ENCODE results near the gene TAS2R31.
"Not testable (repeated sequence)": the region's sequence is repeated elsewhere in the genome, so short reads cannot be mapped to it uniquely, and the experiment has no call there.

The TAS2R31 gene, protein sequence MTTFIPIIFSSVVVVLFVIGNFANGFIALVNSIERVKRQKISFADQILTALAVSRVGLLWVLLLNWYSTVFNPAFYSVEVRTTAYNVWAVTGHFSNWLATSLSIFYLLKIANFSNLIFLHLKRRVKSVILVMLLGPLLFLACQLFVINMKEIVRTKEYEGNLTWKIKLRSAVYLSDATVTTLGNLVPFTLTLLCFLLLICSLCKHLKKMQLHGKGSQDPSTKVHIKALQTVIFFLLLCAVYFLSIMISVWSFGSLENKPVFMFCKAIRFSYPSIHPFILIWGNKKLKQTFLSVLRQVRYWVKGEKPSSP

DNA sequence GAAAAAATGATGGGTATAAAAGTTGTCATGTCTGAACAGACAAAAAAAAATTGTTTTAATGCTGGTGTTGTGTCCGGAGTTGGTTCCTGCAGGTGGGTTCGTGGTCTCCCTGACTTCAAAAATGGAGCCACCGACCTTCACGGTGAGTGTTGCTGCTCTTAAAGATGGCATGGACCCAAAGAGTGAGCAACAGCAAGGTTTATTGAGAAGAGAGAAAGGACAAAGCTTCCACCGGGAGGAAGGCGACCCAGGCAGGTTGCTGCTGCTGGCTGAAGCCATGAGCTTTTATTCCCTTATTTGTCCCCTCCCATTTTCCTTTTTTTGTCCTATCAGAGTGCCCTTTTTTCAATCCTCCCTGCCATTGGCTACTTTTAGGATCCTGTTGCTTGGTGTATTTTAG lies at the start of gene TAS2R31:
TSS of gene TAS2R31 (minus strand) at position 101 of the 400 bp plus-strand sequence. CDS start at position 29, 72 bp downstream.
- no peak for DNase-seq

DNA sequence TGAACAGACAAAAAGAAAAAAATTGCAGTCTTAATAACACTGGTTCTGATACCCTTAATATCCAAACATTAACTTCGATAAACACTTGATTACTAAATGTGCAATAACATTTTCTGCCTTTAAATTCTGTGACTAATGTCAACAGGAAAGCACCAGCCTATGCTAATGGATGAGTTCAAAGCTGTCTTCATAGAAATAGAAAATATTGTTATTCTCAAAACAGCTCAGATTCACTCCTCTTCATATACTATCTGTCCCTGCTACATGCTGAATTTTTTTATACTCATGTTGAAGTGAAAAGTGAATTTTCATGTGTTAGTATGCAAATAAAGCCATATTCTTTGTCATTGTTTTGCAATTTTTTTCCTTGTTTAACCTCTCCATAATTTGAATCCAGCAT lies 47.0 kb upstream of the TAS2R31 start:
- no peak for DNase-seq

DNA sequence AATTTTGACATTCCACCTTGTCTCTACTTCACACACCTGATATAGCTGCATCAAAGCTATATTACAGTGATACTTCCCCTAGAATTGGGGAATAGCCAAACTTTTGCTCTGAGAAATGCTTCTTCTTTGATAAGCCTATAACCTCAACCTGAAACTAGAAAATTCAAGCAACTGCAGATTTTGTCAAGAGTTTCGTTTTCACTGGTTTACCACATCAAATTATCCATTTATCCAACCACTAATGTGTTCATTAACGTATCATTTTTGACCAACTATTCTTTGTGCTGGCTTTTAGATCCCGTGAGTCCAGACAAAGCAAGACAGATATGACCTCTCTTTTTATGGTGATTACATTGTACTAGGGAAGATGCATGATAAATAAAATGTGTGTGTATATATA lies 44.4 kb upstream of the TAS2R31 start:
- no peak for DNase-seq

DNA sequence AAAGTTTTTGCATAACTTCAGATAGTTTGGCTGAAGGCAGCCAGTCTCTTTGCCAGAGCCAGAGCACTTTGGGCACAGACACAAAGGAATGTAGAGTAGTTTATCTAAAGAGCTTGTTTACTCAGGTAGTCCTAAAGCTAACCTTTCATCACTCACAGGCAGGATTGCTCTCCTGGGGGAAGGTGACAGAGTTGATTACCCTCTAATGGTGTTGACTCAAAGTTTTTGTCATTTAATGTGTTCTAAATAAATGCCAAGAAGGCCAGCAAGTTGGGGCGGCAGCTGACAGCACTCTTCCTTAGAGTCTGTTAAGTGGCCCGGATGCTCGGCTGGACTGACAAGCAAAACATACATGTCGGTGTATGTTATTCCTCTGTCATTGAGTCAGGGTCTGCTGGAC lies 40.2 kb upstream of the TAS2R31 start:
- DNase-seq, result no peak

DNA sequence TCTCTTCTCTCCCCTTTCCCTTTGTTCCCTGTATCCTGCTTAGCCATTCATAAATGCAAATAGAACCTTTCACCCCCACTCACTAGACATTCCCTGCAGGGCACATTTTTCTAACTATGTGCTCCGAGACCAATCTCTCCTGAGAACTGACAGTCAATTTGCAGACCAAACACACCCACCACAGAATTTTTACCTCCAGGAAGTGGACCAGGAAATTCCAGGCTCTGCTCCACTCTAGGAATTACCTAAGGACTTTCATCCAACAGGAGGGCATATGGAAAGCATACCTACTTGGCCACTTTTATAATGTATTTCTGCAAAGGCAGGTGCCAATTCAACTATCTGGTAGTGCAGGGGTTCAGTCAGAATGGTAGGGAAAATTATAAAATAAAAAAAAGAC lies 39.8 kb upstream of the TAS2R31 start:
- DNase-seq, result no peak

DNA sequence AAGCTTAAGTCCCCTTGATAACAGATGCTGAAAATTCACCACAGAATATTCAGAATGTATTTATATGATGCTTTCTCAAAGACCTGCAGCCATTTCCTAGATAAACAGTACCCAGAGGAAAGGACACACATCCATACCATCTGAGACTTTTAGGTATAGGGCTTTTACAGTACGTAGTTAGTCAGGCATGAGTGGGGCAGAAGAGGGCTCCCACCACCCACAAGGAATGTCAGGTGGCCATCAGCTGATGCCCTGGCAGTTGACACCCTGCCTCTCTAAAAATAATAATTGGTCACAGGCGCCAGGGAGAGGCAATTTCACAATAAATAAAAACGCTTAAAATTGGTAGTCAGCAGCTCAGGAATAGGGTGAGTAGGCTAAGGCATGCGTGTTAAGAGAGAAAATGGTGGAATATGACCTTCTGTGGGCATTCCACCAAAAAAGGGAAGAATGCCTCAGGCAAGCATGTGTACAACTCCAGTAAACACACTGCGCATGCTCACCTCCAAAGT lies 38.7 kb upstream of the TAS2R31 start:
- no peak for DNase-seq

DNA sequence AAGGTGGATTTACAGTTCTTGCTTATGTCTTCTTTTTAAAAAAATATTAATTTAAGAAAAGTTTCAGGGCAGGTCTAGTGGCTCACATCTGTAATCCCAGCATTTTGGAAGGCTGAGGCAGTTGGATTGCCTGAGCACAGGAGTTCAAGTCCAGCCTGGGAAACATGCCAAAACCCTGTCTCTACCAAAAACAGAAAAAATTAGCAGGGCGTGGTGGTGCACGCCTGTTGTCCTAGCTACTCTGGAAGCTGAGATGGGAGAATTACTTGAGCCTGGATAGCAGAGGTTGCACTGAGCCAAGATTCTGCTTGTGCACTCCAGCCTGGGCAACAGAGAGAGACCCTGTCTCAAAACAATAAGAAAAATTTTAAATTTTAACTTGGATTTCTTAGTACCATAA lies 36.3 kb upstream of the TAS2R31 start:
- DNase-seq, result no peak

DNA sequence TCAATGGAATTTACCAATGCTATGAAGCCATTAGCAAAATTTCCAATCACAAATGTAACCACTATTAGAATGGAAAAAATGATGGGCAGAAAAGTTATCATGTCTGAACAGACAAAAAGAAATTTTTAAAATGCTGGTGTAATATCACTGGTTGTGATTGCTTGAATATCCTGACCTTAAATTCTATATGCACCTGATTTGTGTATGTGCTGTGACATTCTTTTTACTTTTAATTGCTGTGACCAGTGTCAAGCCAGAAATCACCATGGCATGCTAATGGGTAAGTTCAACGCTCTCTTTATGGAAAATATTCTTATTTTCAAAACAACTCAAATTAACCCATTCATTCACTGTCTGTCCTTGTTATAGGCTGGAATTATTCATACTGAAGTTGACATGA lies 31.0 kb upstream of the TAS2R31 start, which contains the start of gene TAS2R46:
TSS of gene TAS2R46 (minus strand) at position 101 of the 400 bp plus-strand sequence. CDS start at position 101, 0 bp downstream.
- not testable (repeated sequence) for DNase-seq

DNA sequence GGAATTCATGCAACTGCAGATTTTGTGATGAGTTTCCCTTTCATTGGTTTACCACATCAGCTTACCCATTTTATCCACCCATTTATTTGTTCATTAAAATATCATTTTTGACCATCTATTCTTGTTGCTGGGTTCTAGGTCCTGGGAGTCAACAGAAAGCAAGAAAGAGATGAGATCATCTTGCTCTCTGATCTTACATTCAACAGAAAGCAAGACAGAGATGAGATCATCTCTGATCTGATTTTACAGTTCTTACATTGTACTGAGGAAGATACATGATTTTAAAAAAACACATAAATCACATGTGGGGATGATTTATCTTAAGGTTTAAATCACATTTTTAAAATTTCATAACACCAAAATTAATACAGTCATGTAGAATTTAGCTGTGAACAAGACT lies 28.6 kb upstream of the TAS2R31 start:
- DNase-seq, result no peak

DNA sequence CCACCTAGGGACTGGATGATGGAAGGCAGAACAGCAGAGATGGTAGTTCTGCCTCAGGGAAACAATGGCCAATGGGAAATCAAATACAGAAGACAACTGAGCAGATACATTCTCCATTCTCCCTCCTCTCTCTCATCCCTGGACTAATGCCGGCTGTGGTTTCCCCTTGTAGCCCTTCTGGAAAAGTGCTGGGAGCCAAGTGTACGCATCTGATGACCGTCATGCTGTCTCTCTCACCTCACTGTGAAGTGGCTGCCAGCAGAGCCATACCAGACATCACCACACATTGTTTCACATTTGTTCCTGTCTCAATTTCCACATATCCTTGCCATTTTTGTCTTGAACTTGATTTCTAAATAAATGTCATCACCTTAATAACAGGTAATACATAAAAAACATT lies 27.8 kb upstream of the TAS2R31 start:
- no peak for DNase-seq

DNA sequence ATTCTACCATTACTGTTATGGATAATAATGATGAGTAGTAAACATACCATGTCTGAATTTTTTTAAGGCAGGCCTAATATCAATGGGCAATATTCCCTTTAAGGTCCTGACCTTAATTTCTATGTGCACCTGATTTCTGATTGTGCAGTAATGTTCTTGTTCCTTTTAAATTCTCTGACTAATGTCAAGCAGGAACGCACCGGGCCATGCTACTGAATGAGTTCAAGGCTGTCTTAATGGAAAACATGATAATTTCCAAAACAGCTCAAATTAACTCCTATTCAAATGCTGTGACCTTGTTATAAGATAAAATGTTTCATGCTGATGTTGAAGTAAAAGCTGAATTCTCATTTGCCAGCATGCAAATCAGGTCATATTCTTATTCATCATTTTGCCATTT lies 24.1 kb upstream of the TAS2R31 start:
- no peak for DNase-seq

DNA sequence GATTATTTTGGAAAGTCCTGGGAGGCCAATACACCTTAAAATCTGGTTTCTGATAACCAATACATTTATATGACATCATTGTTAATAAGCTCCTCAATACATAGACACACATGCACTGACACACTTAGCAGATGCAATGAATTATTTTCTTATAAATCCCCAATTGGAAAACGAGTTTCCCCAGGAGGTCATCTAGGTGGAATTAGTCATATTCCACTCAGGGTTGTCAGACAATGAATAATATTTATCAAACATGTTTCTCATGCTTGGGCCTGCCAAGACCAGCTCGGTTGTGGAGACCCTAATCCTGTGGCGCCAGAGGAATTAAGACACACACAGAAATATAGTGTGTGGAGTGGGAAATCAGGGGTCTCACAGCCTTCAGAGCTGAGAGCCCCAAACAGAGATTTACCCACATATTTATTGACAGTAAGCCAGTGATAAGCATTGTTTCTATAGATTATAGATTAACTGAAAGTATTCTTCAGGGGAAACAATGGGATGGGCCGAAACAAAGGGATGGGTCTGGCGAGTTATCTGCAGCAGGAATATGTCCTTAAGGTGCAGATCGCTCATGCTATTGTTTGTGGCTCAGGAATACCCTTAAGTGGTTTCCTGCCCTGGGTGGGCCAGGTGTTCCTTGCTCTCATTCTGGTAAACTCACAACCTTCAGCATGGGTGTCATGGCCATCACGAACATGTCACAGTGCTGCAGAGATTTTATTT lies 18.8 kb upstream of the TAS2R31 start:
- DNase-seq, result not testable (repeated sequence)

DNA sequence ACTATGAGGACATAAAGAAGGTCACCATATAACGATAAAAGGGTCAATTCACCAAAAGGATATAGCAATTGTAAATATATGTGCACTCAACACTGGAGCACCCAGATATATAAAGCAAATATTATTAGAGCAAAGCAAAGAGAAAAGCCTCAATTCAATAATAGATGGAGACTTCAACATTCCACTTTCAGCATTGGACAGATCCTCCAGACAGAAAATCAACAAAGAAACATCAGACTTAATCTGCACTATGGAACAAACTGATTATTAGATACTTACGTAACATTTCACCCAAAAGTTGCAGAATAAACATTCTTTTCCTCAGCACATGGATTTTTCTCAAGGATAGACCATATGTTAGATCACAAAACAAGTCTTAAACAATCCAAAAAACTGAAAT lies 10.2 kb upstream of the TAS2R31 start:
- not testable (repeated sequence) for DNase-seq

DNA sequence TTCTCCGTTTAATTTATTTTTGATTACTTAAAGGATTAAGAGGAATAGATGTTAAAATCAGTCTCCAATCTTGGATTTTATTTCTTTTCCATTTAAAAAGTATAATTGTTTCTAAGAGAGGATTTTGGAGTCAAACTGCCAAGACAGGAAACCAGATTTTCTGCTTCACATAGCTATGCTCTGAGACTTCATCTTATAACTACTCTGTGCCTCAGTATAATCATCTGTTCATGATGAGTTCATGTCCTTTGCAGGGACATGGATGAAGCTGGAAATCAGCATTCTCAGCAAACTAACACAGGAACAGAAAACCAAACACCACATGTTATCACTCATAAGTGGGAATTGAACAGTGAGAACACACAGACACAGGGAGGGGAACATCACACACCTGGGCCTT lies 9.0 kb upstream of the TAS2R31 start:
- DNase-seq, result no peak

DNA sequence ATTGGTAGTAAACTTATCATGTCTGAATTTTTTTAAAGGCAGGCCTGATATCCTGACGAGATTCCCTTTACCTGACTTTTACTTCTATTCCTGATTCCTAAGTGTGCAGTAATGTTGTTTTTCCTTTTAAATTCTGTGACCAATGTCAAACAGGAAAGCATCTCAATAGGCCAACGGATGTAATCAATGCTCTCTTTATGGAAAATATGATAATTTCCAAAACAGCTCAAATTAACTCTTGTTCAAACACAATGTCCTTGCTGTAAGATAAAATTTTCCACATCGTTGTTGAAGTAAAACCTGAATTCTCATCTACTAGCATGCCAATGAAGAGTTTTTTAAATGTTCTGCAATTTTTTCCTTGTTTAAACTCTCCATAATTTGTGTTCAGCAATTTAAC lies 8.0 kb upstream of the TAS2R31 start:
- DNase-seq, result no peak

DNA sequence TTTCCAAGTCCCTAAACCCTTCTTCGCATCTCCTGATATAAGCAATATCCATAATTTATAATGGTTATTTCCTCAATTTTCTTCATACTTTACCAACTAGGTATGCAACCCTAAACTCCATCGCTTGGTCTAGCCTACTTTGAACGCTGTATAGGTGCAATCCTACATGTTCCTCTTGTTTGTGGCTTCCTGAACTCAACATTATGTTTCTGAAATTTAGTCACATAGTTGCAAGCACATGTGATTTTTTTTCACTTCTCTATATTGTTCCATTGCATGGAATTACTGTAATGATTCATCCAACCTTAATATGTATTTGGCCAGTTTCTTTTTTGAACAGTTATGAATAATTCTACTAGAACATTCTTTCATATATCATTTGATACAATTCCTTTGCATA lies 2.8 kb upstream of the TAS2R31 start:
- DNase-seq, result not testable (repeated sequence)

DNA sequence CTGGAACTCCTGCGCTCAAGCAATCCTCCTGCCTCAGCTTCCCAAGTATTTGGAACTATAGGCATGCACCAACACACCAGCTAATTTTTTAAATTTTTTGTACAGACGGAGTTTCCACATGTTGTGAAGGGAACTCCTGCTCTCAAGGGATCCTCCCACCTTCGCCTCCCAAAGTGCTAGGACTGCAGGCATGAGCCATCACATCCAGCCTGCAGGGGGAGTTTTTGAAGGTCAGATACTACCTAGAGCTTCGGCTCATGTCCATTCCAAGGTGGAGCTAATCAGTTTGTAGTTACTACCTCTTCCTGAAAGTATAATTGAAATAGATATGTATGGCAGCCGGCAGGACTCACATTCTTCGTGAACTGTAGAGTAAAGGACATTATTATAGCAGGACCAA lies 5.1 kb downstream of the TAS2R31 start:
- DNase-seq, result no peak

DNA sequence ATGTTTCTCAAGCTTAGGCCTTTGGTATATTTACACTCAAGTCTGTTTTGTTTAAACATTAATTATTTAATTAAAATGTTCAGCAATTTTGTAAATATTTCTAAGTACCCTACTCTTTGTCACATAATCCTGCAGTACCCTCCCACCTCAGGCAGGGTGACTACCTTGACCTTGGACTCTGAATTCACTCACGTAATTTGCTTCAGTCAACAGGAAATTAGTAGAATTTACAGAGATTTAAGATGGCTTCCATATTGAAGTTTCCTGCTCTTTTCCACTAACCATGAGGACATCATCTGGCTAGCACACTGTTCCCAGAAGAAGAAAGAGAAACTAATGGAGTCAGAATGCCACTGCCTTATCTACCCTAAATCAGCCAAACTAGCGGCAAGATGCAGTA lies 7.8 kb downstream of the TAS2R31 start:
- DNase-seq, result no peak

DNA sequence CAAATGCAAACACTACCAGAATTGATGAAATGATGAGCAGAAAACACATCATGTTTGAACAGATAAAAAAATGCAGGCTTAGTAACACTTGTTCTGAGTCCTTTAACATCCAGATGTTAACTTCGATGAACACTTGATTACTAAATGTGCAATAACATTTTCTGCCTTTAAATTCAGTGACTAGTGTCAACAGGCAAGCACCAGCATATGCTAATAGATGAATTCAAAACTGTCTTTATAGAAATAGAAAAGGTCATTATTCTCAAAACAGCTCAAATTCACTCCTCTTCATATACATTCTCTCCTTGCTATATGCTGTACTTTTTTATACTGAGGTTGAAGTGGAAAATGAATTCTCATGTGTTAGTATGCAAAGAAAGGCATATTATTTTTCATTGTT lies 8.7 kb downstream of the TAS2R31 start, which contains the start of gene TAS2R19:
TSS of gene TAS2R19 (minus strand) at position 101 of the 400 bp plus-strand sequence. CDS start at position 52, 49 bp downstream.
- DNase-seq, result no peak

DNA sequence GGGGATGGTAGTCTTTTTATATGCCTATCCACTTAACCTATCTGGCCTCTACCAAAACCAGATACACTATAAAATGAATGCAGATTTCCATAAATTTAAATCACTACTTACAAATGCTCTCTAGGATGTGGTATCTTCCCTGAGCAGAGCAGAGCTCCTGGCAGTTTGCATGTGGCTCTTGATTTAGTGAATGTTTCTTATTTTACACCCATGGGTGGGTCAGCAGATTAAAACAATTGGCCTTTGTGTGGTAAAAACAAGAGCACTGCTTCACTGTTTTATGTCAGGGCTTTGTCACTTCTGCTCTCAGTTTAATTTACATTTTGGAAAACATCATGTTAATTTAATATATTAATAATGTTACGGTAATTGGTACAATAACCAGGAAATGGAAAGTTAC lies 14.3 kb downstream of the TAS2R31 start:
- no peak for DNase-seq

DNA sequence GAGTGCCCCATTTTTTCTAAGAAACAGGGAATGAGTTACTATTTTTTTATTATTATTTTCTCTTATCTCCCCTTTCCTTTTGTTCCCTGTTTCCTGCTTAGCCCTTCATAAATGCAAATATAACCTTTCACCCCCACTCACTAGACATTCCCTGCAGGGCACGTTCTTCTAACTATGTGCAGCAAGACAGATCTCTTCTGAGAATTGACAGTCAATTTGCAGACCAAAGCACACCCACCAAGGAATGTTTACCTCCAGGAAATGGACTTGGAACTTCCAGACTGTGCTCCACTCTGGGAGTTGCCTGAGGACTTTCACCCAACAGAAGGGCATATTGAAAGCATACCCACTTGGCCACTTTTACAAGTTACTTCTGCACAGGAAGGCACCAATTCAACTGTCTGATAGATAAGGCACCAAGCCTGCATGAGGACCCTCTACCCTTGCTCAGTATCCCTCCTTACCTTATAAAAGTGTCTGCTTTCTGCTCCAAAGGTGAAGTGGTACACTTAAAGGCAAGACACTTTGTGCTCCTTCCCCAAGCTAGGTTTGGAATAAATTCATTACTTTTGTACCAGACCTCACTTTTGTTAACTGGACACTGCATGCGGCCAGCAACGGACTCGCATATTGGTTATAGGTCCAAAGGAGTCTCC lies 15.3 kb downstream of the TAS2R31 start:
- no peak for DNase-seq

DNA sequence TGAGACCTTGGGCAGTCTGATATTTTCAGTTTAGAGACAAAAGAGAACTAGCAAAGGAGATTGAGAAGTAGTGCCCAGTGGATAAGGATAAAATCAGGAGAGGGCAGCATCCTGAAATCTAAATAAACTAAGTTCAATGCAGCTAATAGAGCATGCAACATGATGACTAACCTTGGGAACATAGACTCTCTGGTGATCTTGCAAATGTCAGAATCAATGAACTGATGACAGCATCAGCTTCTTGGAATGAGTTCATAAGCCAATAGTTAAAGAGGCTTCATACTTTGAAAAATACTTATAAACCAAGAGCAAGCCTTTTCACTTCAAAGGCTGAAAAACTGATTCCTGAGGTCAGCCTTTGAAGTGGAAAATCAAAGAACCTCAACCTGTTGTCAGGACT lies 17.0 kb downstream of the TAS2R31 start:
- no peak for DNase-seq

DNA sequence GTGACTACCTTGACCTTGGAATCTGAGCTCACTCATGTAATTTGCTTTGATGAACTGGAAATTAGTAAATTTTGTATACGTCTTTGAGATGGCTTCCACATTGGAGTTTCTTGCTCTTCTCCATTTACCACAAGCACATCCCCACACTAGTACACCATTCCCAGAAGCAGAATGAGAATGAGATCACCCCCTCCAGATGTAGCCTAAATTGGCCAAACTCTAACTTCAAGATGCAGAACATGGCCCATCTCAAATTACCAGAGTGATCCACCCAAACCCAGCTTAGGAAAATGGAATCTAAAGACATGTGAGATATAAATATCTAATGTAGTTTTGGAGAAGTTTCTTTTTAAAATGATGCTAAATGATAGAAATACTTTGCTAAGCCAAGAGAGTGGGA lies 23.6 kb downstream of the TAS2R31 start:
- no peak for DNase-seq

DNA sequence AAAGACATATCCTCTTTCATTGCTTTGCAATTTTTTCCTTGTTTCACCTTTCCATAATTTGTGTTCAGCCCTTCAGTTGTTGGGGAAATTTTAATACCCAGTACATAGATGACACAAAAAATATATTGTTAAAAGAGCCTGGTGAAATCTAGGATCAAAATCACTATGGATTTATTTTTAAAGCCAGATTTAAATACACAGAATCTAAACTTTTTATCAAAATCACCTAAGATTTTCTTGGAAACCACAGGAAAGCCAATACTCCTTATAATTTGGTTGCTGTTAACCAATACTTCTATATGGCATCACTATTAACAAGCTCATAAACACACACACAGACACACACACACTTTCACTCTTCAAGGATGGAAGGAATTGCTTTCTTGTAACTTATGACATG lies 33.0 kb downstream of the TAS2R31 start, which contains the start of gene TAS2R20:
TSS of gene TAS2R20 (minus strand) at position 101 of the 400 bp plus-strand sequence. CDS start 429 bp downstream, outside the sequence.
- DNase-seq, result no peak

Measured in NCI-H524 (cell line).